ENCODE data around the gene BAHD1.
"Not testable (repeated sequence)": the region's sequence is repeated elsewhere in the genome, so short reads cannot be mapped to it uniquely, and the experiment has no call there.

The BAHD1 gene

DNA sequence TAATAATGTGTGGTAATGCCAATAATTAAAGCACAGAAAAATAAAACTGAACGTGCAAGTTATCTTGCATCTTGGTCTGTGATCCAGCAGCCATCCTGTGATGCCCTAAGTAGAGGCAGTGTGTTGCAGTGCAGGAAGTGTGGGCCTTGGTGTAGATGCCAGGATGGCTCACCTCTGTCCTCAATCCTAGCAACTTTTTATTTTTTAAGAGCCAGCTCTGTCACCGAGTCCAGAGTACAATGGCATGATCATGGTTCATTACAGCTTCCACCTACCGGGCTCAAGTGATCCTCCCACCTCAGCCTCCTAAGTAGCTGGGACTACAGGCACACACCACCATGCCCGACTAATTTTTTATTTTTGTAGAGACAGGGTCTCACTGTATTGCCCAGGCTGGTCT, 7.6 kb downstream of the BAHD1 start:
- no peak for DNase-seq

DNA sequence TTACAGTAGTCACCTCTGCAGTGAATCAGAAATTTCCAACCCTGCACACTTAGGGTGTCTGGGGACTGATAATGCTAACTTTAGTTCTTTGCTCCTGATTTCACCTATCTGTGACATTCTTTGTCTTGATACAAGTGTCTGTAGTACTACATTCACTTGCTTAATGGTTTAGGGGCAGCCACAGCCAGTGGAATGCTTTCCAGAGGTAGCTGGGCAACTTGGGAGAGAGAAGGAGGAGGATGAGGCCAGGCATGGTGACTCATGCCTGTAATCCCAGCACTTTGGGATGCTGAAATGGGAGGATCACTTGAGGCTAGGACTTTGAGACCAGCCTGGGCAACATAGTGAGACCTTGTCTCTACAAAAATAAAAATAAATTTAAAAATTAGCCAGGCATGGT, 8.5 kb downstream of the BAHD1 start:
- no peak for DNase-seq

DNA sequence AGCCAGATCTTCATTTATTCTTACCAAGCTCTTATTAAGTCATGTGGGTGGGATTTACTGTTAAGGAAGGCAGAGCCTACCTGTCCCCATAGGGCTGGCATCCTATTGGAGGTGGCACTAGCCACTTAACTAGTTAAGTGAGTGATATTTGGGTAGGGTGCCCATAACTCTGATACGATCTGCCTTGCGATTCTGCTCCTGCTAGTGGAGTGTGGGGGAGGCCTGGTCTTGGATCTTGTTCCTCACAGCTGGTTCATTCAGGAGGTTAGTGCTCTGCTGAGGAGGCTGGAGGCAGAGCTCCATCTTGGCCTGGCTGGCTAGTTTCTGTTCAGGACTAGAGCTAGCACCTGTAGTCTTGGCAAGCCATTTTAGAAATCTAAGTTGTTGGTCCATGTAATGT, 9.3 kb downstream of the BAHD1 start:
- no peak for DNase-seq

DNA sequence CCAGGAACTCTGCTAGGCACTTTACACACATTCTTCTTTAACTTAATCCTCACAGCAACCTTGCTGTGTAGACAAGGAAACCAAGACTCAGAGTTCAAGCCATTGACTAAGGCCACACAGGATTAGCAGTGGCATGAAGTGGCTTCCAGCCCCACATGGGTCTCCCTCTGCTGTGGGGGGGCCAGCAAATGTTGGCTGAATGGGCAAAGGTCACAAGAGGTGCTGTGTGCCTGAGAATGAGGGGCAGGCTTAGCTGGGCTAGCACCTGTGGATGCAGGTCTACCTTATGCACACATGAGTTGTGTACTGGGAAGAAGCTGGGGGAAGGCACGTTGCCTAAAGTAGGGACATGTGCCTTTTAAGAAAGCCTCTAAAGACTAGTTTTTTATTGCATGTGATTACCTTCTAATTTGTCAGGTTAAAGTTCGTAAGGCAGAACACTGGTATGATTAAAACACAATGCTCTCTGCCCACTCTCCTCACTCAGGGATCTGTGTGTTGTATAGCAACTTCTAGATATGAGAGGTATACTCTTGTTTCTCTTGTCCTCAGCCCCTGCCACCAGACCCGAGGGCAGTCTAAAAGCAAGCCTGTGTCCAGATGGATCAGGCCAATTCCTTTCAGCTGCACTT, 10.9 kb downstream of the BAHD1 start:
- DNase-seq = no peak

DNA sequence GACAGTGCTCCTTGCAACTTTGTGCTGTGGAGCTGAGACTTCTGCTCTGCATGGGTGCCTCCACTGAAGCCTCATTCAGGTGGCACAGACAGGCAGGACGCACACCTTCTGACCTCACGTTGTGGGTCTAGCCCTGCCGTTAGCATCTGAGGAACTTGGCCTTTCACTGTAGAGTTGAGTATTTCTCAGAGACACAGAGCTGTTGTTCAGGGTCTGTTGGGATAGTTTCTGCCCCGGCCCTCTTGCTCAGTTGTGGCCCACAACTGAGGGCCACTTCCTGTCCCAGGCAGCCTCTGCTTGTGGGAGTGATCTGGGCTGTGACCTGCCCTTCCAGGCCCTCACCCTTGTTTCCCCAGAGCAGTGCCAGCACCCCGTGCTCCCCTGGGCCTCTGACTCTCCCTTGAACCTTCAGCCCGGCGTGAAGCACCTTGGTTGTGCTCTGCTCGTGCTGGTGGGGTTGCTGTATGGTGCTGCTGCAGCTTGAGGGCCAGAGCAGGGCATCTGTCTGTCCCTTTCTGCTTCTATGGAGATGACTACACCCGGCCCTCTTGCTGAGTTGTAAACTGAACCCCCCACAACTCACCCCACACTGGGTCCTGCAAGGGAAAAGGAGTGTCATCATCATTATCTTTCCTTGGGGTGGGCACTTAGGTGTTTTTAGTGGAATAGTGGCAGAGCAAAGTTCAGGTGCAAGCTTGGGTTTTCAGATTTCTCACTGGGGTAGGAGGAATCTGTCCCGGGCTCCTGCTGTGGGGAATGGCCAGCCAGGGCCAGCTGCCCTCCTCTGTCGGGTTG, 11.7 kb downstream of the BAHD1 start:
- DNase-seq = no peak

DNA sequence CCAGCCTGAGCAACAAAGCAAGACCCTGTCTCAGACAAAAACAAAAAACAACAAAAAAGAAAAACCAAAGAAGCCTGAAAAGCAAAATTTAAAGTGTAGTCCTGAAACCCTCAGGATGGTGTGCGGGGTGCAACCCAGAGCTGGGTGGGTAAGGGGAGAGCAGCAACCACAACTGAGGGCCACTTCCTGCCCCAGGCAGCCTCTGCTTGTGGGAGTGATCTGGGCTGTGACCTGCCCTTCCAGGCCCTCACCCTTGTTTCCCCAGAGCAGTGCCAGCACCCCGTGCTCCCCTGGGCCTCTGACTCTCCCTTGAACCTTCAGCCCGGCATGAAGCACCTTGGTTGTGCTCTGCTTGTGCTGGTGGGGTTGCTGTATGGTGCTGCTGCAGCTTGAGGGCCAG, 13.2 kb downstream of the BAHD1 start:
- DNase-seq = not testable (repeated sequence)

DNA sequence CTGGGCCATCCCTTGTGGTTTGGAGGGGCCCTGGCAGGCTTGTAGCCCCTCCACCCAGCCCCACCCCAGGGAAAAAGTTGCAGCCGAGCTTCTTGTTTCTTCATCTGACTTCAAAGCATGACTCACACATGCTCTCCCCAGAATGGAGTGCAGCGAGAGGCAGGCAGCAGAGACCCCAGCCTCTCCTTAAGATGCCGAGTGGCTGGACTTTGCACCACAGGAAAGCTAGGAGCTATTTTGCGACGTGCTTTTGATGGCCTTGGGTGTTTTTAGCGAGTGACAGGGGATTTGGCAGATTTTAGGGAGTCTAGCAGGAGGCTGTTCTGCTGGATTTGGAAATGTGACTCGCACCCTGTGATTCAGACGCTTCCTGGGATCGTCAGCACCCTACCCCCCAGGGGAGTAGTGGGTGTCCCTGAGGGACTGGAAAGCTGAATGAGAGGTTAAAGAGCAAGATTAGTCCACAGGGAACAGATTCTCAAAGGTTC, 14.2 kb downstream of the BAHD1 start:
- no peak for DNase-seq

DNA sequence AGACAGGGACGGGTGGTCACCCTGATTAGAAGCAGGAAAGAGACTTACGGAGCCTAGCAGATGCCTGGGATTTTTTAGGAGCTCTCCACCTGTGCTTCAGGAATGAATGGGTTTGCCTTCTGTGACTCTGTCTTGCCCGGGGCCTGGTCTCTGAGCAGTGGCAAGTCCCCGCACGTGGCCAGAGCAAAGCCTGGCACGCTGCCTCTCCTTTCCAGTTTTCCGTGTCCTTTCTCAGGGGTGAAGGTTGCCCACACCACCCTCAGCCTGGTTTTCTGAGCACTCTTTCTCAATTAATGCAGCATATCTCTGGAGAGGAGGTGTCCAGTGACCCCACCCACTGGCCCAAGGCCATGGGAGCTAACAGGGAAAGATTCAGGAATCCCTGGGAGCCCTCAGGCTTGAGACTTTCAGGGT, 15.6 kb downstream of the BAHD1 start:
- no peak for DNase-seq

DNA sequence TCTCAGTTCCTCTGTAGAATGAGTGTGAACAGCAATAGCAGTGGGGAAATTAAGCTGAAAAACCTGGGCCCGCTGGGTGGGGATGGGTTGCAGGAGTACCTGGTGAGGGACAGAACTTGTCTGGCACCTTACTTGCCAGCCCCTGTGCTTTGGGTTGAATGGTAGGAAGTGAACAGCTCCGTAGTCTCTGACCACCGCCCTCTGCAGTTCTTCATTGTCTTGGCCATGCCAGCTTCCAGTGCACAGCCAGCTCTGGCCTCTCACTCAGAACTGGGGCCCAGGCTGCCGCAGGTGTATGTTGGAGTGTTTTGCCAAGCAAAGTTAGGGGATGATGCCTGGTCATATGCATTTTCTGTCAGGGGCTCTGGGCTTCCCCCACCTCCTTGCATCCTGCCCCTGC, 16.0 kb downstream of the BAHD1 start:
- no peak for DNase-seq

DNA sequence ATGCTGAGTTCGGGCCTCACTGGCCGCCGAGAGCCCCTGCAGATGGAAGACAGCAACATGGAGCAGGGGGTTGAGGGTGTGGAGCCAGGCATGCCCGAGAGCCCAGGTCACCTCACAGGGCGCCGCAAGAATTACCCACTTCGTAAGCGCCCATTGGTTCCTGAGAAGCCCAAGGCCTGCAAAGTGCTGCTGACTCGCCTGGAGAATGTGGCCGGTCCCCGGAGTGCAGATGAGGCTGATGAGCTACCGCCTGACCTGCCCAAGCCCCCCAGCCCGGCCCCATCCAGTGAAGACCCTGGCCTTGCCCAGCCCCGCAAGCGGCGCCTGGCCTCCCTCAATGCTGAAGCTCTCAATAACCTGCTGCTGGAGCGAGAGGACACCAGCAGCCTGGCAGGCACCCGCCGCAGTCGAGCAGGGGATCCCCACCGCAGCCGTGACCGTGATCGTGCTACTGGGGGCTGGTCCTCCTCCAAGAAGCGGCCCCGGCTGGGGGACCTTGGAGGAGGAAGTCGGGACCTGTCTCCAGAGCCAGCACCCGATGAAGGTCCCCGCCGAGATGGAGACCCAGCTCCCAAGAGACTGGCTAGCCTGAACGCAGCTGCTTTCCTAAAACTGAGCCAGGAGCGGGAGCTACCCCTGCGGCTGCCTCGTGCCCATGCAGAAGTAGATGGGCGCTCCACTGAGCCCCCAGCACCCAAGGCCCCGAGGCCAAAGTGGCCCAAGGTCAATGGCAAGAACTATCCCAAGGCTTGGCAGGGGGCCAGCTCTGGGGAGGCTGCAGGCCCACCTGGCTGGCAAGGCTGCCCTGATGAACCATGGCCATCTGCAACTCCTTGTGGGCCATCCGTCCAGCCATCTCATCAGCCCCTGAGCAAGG, 18.0 kb downstream of the BAHD1 start:
- DNase-seq = no peak

DNA sequence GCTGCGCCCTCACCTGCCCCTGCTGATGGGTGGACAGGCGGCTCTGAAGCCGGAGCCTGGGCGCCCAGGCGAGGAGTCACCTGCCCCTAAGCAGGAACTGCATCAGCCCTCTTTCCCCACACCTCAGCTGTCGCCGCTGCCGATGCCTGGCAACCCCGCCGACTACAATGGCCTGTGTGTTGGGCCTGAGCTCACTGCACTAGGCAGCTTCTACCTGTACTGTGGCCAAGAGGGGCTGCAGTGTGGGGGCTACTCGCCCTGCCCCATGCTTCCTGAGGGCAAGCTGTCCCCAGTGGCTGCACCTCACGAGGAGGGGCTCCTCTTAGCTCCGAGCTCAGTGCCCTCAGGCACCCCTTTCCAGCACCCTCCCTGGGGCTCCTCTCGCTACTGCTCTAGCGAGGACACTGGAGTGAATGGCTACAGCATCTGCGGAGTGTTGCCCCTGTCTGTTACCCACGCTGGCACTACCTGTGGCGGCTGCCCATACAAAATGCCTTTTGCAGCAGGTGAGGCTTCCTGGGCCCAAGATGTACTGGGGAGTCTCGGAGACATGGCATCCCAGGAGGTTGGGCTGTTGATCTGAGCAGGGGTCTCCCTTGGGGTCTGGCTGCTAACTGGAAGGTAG, 18.8 kb downstream of the BAHD1 start:
- DNase-seq = no peak

DNA sequence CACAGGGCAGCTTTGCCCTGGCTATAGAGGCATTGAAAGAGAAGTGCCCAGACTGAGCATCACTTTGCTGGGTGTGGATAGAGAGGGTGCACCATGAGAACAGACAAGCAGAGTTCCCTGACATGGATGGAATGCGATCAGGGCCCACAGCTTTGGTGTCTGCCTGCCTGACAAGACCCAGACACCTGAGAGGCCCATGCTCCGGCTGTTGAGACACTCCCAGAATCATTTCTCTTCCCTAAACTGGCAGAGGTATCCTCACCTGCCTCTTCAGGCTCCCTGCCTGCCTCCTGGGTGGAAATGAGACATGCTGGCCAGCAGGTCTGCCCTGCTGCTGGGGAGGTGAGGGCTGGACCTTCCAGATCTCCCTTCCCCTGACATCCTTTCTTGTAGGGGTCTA, 19.7 kb downstream of the BAHD1 start:
- DNase-seq = no peak

DNA sequence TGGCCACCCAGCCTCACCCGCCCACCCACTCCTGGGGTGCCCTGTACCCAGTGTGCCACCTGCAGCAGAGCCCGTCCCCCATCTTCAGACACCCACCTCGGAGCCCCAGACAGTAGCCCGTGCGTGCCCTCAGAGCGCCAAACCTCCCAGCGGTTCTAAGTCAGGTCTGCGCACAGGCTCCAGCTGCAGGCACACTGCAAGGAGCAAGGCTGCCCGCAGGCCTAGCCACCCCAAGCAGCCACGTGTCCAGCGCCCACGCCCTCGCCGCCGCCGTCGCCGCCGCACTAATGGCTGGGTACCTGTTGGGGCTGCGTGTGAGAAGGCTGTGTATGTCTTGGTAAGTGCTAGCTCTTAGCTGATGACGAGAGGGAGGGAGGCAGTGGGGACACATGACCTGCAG, 21.2 kb downstream of the BAHD1 start:
- DNase-seq = no peak

DNA sequence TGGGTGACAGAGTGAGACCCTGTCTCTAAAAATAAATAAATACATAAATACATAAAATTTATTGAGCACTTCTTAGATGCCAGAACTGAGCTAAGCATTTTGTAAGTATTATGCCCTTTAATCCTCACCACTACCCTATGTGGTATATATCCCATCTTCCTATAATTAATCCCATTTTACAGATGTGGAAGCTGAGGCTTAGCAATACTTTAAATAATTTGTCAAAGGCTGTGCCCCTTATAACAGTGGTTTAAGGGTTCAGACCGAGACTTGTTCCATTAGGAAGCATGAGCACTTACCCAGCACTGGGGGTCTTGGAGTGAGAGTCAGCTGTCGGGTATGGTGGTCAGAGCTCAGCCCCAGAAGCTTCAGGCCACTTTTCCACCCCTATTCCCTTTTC, 22.5 kb downstream of the BAHD1 start:
- DNase-seq = no peak

DNA sequence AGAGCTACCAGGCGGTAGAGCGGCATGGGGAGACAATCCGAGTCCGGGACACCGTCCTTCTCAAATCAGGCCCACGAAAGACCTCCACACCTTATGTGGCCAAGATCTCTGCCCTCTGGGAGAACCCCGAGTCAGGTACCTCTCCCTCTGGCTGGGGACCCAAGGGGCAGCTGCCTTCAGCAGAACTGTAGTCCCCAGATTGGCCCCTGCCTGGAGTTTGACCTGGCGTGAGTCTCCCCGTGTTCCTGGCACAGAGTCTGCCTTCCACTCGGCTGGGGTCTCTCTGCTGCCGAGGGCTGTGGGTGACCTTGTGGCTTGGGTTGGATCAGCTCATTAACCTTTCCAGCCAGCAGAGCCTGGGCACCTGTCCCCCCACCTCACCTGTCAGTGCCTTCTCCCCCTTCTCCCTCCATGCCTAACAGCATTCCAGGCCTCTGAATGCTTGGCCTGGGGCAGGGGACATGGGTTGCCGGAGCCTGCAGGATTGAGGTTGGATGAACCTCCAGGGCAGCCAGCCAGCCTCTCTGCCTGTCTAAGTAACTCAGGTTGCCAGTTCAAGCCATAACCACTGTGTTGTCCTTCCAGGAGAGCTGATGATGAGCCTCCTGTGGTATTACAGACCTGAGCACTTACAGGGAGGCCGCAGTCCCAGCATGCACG, 23.3 kb downstream of the BAHD1 start:
- DNase-seq = no peak

DNA sequence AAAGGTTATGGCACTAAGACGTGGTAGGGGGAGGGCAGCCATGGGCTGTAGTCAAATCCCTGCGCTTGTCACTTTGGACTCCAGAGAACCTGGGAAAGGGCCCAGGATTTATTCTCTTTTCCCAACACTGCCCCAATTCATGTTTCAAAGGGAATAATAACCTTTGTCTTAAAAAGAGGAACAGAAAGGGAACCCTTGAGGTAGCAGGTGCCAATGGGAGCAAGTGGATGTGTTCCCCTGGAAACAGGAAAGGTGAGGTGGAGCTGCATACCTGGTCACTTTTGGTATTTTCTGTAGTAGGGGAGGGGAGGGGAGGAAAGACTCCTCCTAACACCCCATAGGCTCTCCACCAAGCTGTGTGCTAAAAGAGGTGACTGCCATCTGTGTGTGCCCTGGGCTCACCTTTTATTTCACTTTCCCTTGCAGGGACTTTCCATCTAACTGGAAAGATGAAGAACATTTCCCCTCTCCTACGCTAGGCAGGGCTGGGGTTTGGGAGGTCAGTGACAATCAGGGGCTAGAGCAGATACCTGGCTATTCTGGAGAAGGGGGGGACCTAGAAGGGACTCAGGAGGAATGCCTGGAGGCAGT, 23.9 kb downstream of the BAHD1 start:
- DNase-seq = no peak

DNA sequence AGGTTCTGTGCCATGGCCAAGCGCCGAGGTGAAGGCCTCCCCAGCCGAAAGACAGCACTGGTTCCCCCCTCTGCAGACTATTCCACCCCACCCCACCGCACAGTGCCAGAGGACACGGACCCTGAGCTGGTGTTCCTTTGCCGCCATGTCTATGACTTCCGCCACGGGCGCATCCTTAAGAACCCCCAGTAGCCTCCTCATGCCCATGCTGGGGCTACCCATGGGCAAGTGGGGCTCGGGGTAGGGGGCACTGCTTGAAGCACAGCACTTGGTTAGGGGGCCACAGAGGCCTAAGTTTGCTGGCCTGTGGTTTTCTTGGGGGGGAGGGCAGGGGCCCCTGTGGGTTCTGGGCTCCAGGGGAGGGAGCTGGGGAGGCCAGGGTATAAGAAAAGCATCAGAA, 25.2 kb downstream of the BAHD1 start:
- no peak for DNase-seq

DNA sequence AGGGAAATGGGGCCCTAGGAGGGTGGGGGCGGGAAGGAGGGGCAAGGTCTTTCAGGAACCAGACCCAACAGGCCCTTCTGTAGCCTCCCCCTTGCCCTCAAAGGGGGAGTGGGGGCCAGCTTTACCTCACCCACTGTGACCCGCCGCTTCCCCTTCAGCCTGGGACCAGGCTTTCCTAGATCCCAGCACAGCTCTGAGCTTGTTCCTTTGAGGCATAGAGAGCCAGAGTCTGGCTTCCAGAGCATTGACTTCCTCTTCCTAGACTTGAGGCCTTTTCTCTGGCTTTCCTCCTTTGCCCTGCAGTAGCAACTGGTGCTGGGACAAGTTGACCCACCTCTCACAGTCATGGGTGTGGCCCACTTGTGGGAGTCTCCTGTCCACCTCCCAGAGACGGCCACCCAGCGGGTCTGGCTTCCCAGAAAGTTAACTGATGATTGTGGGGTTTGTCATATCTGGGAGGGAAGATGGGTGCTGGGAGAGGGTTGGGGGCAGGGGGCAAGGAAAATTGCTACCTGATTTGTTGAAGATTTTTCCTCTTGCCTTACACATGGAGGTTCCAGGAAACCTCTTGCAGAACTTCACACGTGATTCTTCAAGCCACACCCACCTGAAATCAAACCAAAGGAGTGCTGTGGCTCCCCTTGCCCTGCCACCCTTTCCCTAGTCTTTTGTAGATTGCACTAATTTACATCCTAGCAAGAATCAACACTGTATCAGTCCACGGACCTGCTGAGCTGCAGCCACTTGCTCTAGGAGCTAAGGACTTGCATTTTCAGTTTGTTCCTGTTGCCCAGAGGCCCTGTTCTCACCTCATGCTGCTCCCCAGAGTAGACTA, 25.9 kb downstream of the BAHD1 start:
- no peak for DNase-seq

DNA sequence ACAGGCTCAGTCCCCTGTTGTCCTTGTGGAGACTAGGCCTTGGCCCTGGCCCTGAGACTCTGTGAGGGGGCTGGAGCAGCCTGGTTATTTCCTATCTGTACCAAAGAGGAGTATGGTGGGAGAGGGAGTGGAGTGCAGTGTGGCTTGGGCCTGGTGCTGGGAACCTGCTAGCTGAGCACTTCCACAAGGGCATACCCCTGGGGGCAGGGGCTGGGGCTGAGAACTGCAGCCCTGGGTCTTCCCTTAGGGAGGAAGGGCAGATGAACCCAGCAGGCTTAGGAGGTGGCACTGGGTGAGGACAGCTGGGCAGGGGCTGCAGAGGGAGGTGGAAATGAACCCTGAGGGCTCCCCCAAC, 26.5 kb downstream of the BAHD1 start:
- no peak for DNase-seq

DNA sequence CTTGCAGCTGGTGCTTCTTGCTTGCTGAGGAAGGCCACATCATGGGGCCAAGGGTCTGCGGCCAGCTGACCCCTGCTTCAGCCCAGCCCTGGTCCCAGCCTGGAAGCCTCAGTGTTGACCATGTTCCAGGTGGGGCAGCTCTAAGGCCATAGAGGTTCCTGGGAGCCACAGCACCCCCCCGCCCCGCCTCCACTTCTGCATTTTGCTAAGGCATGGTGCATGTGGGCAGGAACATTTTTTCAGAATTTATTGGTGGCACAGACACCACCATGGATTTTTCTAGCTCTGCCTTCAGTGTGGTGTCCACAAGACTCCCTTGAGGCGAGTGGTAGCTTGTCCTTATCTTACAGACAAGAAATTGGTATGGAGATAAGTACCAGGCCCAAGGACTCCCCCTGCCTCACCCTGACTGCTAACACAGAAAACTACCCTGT, 28.2 kb downstream of the BAHD1 start:
- no peak for DNase-seq

DNA sequence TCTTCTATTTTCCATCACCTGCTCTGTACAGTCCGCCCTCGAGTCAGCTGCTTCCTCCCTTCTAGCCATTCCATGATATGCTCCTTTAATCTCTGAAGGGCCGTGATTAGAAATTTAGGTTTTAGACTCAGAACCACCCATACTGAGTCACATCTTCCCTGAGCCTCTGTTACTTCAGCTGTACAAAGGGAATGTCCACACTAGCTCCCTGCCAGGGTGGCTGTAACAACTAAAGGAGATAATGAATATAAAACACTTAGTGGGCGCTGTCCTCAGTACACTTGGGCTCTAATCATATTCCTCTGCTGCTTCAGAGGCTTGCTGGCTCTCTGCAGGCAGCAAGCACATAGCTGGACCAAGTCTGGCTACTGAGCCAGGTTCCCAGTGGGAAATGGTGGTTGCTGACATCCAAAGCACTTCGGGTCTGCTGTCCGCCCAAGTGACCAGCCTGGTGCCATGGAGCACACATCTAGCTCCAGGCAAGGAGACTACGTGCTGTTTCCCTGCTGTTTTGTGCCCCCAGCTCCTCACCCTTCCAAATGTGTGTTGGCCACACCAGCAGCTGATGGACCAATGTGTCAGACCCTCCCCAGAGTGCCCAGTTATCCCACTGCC, 29.1 kb downstream of the BAHD1 start:
- no peak for DNase-seq
